ENCODE measurements around the gene MPDZ.

The MPDZ gene, protein sequence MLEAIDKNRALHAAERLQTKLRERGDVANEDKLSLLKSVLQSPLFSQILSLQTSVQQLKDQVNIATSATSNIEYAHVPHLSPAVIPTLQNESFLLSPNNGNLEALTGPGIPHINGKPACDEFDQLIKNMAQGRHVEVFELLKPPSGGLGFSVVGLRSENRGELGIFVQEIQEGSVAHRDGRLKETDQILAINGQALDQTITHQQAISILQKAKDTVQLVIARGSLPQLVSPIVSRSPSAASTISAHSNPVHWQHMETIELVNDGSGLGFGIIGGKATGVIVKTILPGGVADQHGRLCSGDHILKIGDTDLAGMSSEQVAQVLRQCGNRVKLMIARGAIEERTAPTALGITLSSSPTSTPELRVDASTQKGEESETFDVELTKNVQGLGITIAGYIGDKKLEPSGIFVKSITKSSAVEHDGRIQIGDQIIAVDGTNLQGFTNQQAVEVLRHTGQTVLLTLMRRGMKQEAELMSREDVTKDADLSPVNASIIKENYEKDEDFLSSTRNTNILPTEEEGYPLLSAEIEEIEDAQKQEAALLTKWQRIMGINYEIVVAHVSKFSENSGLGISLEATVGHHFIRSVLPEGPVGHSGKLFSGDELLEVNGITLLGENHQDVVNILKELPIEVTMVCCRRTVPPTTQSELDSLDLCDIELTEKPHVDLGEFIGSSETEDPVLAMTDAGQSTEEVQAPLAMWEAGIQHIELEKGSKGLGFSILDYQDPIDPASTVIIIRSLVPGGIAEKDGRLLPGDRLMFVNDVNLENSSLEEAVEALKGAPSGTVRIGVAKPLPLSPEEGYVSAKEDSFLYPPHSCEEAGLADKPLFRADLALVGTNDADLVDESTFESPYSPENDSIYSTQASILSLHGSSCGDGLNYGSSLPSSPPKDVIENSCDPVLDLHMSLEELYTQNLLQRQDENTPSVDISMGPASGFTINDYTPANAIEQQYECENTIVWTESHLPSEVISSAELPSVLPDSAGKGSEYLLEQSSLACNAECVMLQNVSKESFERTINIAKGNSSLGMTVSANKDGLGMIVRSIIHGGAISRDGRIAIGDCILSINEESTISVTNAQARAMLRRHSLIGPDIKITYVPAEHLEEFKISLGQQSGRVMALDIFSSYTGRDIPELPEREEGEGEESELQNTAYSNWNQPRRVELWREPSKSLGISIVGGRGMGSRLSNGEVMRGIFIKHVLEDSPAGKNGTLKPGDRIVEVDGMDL (N-terminal part only)

DNA sequence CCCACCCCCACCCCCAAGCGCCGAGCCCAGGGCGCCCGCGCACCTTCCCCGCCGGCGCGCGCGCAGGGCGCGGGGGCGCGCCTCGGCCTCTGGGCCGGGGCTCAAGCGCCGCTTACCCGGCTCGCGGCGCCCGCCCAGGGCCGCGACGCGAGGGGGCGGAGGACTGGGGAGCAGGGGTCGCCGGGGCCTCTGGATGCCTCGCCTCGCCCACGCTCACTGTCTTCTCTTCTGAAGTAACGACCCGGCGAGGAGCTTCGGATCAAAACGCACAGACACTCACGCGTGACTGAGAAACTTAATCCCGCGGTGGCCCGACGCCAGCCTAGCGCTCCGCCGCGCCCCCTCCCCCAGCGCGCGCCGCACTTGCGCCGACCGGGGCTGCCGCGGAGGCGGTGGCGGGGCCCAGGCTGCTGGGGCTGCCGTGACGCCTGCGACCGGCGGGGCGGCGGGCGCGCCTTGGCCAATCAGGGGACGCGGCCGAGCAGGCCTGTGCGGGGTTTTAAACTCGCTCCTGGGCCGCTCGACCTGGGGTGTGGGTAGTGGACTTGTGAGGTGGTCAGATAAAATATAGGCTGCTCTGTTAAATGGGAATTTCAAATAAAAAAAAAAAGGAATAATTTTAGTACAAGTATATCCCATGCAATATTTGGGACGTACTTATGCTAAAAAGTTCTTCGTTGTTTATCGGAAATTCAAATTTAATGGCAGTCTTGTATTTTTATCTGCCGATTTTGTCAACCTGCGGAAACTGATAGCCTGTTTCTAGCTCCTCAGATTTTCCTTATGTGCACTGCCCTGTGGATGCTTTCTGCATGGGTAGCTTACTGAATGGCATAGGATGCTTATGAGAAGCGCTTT is at the start of gene MPDZ:
TSS of gene MPDZ (minus strand) at position 409 of the 858 bp plus-strand sequence. CDS start 29,377 bp downstream, outside the sequence.
- DNase-seq, result no peak

DNA sequence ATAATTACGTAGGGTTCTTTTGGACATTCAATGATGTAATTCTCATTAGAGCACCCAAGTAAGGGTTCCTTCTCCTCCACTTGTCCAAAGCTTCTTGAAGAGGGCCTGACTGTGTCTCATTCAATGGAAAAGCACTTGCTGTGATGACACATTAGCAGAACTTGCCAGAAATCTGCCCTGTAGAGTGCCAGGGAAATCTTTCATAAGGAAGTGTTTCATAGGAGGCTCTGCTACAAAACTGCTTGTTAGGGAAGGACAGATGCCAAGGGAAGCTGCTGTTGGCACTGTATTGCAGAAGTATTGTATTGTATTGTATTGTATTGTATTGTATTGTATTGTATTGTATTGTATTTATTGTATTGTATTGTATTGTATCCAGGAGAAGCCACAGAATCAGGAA is 45.5 kb upstream of the MPDZ start:
- no peak for DNase-seq

DNA sequence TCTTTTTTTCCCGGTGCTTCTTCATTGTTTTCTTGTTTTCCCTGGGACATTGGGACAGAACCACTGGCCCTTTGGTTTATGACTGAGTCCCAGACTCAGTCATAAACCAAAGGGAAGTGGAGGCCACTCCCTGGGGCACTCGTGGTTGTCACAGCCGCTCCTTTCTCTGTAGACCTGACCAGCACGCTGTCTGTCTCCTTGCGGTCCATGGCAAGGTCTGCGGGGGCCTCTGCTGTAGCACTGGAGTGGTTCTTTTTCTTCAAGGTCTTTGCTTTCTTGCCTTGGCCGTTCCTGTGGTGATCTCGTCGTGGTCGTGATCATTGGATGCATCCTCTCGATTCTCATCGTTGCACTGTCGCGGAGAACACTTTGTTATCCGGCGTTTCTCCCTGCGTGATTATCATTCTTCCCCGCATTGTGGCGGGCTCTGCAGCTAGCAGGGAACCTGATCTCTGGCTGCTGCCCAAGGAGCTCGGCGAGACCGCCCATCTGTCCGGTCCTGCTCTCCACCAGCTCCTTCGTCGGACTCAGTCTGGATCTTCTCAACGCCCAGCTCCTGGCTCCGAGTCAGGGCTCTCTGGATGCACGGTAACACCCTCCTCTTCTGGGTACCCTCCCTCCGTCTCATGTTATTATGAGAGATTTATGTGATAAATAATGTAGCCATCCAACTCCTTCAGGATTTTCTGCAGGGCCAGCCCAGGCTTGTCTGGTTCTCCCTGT is 43.5 kb upstream of the MPDZ start:
- no peak for DNase-seq

DNA sequence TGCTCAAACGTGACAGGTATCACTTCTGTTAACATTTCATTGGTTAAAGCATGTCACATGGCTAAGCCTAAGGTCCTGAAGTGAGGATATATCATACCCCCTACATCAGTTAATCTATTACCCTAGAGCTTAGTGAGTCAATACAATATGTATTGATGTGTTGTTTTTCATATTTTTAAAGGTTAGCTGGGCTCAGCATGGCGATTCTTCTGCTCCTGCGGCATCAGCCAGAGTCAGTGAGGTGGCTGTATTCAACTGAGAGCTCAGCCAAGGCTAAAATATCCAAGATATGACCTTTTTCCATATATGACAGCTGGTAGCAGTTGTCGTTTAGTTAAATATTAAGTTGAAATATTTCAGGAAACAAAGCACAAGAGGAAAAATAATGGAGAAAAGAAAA is 38.5 kb upstream of the MPDZ start:
- no peak for DNase-seq

DNA sequence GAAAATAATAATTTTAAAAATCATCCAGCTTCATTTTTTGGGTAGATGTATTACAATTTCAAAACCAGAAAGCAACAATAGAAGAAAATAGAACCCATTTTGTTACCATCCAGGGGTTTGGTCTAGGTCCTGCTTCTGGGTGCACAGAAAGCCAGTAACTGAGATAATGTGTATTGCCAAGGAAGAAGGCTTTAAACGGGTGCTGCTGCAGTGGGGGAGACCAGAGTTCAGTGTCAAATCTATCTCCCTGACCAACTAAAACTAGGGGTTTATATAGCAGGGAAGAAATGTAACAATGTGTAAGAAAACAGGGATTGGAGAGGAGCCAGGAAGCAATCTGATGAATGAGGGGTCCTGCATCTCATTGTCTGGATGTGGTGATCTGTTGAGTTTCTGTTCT is 17.5 kb upstream of the MPDZ start:
- no peak for DNase-seq

DNA sequence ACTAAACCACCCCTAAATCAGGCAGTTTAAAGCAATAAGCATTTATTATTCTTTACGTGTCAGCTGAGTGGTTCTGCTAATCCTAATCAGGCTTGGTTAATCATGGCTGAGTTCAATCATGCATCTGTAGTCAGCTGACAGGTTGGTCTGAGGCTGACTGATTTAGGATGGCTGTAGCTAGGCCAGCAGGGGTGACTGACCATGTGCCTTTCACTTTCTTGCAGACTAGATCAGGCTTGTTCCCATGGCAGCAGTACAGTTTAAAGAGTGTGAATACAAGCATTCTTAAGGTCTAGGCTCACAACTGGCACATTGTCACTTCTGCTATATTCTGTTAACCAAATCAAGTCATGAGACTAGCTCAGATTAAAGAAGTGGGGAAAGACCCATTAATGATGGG is 16.1 kb upstream of the MPDZ start:
- no peak for DNase-seq

DNA sequence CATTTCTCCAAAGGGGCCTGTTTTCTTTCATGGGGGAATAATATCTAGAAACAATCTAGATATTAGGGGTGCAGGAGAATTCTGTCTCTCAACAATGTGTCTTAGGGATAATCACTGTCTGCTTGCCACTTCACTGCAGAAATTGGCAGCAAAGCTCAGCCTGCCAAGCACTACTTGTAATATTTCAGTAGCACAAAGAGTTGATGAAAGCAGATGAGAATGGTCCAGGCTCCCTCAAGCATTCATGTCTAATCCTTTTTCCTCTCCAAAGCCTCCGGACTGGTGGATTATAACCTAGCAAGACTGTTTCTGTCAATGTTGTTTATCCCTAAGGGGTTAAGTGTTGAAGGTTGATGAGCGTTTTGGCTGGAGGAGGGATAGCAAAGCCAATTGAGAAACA is 13.3 kb upstream of the MPDZ start:
- no peak for DNase-seq

DNA sequence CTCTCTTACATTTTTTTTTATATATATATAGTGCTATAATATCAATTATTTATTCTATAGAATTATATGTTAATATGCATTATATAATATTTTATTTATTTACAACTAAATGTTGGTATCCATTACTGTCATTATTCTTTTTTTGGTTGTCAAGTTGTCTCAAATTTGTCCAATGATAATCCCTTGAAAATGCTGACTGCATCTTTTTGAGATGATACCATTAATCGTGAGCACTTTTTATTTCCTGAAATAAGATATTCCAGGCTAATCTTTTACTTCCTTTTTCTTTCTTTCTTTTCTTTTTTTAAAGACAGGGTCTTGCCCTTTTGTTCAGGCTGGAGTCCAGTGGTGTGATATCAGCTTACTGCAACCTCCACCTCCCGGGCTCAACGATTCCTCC is 12.7 kb upstream of the MPDZ start:
- no peak for DNase-seq

DNA sequence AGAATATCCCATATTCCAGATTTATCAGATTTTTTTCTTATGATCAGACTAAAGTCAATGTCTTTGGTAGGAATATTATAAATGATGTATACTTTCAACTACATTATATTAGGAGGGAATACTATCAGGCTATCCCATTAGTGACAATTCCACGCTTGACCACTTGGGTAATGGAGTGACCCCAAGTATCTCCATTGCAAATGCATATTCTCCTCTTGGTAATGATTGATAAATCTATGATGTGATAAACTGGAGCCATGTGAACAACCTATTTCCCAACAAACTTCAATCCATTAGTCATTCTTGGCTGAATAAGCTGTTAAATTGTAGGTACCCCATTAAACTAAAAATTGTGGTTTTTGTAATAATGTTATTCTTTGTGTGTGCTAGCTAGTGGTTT is 12.2 kb upstream of the MPDZ start:
- no peak for DNase-seq

DNA sequence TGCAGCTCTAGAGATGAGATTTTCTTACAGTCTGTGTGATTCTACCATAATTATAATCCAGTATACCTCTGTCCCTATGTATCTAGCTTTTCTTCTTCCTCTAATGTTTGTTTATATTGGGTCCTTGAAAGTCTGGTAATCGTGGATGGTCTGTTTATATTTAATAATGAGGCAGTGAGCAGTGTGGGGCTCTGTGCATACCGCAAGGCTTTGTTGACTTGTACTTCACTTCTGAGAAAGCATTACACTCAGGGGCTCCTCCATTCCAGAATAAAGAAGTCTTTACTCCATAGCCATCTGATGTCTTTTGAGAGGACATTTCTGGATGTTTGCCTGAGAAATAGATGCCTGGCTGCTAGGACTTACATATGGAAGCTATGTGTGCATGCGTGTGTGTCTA is 4.5 kb upstream of the MPDZ start:
- DNase-seq, result no peak

DNA sequence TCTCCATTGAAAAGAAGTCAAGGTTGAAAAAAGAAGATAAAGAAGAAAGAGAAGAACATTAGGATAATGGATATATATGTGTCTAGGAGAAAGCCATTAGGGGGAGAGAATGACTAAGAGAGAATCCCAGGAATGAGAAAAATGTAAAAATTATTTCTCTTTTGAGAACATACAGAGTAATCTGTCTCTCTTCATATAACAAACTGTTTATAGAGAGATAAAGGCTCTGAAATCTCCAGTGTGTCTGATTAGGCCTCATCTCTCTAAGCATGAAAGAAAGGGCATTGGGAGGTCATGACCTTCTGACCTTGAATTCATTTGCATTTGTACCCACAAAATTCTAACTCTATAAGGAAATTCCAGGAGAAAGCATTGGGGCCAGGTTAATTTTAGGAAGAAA is 3.5 kb upstream of the MPDZ start:
- no peak for DNase-seq

DNA sequence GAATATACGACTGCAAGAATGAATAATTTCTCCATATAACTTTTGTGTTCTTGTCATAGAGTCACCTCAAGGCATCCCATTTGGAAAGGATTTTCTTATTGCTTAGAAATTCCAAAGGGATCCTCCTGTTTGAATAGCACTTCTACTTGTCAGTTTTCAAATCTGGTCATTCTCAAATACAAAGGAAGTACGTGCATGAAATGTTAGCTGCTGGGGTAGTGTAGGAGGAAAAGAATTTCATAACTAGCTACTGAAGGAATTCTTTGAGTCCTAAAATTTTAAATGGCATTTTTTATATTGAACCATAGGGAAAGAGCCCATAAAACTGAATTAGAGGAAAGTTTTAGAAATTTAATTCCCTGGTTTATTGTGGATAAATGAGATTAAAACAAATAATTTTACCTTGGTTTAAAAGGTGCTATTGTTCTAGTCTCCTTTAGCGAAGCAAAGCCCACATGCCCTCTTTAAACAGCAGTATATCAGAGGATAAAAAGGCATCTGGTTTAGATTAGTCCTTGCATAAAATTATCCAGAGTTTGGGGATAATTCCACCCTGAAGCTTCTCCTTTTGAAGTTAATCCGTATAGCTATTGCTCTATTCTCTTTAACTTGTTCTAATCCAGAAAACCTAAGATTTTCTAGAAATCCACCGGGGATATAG is 2.0 kb upstream of the MPDZ start:
- no peak for DNase-seq

DNA sequence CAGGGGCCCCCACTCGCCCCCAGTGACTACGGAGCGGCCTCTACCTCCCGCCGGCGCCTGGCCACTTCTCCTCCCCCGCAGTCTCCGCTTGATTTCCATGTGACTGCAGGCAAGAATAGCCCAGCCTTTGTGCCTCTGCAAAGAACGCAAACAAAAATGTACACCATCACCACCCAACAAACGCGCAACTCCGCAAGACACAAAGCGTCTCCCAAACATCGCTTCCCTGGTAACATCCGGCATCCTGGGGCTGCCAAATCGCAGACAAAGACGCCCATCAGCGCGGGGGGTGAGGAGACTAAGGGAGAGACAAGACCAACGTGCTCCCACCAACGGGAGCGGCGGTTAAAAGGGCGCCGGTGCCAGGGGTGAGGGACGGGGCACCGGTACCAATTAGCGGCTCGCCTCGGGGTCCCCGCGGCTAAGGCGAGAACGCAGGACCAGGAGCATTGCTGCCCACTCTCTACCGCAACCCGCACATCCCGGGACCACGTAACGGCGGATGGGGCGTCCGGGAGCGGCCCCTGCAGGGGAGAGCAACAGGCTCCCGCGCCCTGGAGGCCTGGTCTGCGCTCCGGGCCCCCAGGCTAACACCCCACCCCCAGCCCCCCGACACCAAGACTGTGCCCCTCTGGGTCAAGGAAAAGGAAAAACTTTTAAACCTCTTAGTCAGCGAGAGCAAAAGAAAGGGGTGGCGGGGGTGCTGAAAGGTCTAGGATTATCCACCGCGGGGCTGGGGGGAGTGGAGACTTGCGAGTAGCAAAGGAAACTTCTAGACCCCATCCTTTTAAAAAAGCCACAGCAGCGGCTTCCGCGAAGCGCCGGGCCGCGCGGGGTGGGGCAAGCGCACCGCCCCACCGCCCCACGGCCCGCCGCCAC is 885 bp downstream of the MPDZ start:
- DNase-seq, result no peak

DNA sequence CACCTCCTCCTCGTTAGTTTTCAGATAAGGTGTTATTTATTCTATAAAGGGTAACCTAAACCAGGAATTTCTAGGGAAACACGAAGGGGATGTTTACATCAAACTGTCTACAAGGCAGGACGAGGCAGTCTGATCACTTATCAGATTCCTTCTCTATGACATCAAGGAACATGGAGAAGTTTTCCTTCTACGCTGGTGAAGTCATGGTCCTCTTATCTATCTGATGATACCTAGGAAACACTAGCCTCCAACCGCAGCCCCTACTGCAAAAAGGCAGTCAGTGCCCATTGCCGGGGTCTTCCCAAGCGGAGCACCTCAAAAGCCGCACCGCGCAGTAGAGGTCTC is 1.5 kb downstream of the MPDZ start:
- DNase-seq, result no peak

DNA sequence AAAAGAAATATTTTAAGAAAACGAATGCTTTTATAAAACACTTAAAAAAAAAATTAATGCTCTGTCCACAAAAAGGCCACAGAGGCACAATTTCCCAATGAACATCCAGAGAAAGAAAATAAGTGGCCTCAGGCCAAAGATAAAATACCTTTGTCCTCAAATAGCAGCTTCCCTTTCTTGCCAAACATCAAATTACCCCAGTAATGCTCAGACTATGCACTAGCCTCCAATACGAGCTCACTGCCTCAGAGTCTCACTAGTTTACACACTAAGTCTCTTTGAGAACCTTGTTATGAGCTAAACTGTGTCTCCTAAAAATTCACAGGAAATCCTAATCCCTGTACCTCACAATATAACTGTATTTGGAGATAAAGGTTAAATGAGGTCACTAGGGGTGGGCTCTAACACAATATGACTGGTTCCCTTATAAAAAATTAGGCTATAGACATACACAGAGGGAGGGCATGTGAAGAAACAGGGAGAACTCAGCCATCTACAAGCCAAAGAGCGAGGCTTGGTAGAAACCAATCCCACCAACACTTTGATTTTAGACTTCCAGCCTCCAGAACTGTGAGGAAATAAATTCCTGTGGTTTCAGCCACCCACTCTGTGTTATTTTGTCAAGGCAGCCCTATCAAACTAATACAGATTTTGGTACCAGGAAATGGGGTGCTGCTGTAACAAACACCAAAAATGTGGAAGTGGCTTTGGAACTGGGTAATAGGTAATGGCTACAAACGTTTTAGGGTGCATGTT is 4.4 kb downstream of the MPDZ start:
- DNase-seq, result no peak

DNA sequence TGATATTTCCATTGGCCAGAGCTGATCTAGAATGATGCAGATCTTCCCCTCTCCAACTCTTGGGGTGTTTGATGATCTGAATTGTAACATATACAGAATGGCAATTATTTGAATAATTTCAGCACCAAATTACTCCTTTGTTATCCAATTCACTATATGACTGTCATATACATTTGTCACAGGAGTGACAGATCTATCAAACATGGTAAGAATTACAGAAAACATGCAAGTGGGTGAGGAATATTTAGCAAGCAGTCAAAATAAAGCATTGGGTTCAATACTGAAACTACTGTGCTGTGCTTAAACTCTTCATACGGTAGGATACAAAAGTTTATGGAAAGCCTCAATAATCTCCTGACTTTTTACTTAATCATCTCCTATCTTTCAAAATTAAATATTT is 8.8 kb downstream of the MPDZ start:
- no peak for DNase-seq

DNA sequence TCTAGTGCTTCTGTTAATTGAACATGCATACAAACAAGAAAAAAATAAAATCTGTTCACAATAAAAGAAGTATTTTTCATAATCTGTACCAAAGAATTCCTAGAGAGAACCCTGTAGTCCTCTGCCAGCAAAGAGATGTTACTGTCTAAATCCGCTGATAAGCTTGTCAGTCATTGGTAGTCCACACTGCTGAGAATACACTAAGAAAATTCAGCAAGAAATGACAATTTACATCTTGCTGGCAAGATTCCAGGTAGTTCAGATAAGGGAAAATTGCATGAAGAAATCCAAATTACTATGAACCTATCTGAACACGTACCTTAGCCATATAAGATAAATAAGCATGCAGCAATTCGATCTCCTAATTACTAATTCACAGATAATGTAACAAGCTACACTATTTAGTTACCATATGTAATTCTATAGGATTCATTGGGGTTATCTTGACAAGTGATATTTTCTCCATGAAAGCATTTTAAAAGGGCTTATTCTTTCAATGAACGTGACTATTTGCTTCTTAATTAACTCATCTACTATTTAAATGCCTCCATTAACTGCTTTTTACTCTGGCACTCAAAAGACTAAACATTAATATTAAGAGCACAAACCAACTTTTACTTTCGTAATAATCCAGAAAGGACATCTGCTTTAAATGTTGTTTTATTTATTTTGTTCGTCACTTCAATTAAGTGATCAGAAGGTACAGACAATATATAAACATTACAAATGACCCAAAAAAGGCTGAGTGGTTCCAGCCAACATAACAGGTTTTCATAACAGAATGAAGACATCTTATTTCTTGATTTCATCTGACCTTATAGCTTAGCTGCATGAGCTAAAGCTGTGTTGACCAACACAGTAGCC is 9.7 kb downstream of the MPDZ start:
- no peak for DNase-seq

DNA sequence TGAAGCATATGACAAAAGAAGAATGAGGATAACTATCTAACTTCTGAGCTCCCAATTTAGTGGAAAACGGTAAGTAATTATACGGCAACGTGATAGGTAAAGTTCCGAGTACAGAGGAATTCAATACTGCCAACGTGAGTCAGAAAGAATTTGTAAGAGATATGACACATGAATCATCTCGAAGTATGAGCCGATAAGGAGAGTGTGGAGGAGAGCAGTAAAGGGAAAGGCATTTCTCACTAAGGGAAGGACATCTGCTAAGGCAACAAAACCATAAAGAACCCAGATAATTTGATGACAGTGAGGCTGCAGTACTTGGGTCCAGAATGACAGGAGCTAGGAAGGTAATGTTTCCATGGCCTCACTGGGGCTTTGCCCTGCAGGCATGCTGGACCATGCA is 11.0 kb downstream of the MPDZ start:
- no peak for DNase-seq

DNA sequence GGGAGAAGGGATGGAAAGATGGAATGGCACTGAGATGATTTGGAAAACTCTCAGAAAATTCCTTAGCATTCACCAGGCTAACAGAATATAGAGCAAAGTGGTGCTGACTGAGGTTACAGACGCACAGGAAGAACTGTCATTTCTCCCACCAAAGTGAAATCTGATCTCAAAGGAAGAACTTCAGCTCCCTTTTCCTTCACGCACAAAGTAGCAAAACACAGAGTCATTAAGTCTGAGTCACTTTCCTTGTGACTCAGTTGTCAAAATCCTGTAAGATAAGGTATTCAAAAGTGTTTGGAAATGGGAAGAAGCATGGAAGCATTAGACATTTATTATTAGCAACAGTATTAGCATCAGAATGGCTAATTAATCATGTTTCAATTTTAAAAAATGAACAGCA is 11.7 kb downstream of the MPDZ start:
- DNase-seq, result no peak
